NCI-H82 (cell line): ENCODE measurements around the gene SBK1.
"Not testable (repeated sequence)": the region's sequence is repeated elsewhere in the genome, so short reads cannot be mapped to it uniquely, and the experiment has no call there.

ENCODE experiments used
- DNase-seq: peaks from one replicate; lab custom pipeline; 2025; lab: John Stamatoyannopoulos, UW

Gene SBK1

DNA sequence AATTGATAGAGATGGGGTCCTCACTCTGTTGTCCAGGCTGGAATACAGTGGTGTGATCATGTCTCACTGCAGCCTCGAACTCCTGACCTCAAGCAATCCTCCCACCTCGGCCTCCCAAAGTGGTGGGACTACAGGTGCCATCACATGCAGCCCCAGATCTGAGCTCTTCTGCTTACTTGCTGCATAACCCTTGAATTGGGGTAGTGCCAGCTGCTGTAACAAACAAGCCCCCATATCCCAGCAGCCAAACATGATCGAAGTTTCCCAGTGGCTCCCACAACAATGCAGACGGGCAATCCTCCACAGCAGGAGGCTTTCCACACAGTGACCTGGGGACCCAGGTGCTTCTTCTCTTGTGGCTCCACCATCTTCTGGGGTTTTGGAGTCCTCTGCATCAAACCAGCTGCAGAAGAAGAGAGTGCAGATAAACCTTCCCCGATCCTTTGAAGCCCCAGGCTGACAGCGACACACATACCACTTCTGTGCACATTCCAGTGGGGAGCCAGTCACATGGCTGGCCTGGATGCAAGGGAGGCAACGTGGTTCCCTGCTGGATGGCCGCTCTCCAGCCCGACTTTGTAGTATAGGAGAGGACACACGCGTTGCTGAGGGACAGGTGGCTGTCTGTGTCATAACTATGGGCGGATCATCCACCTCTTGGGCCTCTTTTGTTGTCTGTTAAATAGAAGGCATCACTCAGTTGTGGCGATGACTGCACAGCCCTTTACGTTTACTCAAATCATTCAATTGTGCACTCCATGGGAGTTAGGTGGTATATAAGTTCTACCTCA lies 16.7 kb downstream of the SBK1 start:
- no peak for DNase-seq

DNA sequence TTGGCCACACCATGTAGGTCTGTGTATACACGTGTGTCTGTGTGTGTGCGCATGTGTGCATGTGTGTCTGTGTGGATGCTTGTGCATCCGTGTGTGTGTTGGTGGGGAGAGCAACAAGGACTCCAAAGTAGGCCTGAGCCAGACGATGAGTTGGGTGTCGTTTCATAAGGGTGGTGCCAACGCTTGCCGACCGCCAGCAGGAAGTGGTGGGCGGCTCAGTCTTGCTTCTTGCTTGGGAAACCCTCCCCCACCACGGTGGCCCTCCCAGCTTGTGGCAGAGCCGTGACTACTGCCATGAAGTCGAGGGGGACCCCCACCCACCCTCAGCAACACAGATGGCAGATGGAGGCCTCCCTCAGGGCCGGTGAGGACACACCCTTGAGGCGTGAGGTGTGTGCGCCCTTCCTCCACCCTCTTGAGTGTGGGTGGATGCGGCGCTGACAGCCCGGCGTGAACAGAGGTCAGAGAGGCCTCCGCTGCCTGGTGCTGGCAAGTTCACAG lies 17.5 kb downstream of the SBK1 start:
- no peak for DNase-seq

DNA sequence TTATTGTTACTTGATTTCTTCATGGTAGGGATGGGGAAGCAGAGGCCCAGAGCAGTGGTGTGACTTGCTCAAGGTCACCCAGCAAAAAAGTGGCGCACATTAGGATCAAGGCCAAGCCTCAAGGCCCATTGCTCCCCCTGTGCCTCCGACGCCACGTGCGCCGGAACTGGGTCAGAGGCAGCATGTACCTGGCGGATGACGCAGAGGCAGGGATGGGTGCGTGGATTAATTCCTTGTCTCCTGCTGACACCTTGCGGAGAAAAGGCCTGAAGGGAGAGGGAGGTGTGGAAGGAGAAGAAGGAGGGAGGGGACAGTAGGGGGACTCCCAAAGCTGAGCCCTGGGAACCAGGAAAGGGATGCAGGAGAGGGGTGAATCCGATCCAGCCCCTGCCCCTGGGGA lies 18.5 kb downstream of the SBK1 start:
- no peak for DNase-seq

DNA sequence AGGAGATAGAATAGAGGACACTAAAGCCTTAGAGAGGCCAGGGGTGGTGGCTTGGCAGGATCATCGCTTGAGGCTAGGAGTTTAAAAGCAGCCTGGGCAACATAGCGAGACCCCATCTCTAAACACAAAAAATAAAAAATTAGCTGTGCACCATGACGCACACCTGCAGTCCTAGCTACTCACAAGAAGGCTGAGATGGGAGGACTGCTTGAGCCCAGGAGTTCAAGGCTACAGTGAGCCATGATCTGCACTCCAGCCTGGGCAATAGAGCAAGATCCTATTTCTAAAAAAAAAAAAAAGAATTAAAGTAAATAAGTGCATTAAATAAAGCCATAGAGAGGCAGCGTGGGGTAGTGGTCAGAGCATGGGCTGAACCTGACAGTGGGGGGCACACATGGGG lies 19.1 kb downstream of the SBK1 start:
- DNase-seq, result no peak

DNA sequence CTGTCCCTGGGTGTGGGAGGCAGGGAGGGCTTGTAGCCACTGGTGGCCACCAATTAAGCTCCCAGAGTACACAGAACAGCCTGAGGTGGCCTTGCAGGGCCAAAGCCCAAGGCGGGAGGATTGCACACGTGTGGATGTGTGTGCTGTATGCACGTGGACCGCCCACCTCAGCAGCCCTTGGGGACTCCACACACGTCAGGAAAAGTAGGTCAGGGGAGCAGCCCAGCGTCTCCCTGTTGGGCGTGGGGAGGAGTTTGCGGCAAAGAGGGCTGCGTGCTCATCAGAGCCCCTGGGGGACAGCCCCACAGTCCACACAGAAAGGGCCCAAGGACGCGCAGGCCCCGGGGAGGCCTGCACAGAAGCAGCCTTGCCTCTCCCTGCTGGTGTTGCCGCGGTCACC lies 19.6 kb downstream of the SBK1 start:
- DNase-seq, result no peak

DNA sequence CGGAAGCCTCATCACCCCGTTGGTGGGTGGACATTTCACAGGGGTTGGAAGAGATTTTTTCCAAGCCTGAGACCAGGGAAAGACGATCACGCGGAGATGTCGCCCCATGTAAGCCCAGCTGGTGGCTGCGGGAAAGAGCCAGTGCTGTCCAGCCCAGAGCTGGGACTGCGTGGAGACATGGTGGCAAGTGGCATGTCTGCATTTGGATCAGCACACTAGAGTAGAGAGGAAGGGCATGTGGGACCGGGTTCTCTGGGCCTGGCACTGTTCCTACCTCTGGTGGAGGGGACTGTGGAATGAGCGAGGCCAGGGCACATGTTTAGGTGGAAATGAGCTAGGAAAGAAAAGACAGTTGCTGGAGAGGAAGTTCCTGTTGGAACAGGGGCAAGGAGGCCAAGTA lies 20.0 kb downstream of the SBK1 start:
- no peak for DNase-seq

DNA sequence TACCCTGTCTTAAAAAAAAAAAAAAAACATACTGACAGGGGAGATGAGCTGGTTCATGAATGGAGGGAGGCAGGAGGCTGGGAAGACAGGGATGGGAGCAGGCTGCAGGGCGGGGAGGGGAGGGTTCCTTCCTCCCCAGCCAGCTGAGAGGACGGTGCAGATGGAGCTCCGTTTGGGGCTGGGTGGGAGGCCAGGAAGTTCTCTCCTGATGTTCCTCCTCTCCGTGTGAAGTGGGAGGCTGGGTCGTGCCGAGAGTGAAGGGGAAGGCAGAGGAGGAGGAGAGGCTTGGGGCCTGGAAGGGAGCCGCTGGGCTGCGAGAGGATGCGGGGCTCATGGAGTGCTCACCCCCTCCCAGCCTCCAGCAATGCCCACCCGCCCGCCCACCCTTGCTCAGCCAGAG lies 21.3 kb downstream of the SBK1 start:
- DNase-seq, result no peak

DNA sequence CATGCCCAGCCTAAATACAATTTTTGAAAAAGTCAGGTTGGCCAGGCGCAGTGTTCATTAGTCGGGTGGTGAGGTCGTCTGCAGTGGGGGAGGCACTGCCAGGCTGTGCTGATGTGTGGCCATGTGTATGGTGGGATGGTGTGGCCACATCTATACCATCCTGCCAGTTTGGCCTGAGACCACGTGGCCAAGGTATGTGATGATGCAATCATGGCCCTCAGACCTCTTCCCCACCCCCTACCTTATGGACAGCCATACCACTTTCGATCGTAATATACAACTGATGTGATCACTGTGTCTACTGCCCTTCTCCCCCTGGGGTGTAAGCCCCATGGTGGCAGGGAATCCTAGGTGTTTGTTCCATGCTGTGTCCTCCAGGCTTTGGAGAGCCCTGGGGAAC lies 23.7 kb downstream of the SBK1 start:
- DNase-seq, result no peak

DNA sequence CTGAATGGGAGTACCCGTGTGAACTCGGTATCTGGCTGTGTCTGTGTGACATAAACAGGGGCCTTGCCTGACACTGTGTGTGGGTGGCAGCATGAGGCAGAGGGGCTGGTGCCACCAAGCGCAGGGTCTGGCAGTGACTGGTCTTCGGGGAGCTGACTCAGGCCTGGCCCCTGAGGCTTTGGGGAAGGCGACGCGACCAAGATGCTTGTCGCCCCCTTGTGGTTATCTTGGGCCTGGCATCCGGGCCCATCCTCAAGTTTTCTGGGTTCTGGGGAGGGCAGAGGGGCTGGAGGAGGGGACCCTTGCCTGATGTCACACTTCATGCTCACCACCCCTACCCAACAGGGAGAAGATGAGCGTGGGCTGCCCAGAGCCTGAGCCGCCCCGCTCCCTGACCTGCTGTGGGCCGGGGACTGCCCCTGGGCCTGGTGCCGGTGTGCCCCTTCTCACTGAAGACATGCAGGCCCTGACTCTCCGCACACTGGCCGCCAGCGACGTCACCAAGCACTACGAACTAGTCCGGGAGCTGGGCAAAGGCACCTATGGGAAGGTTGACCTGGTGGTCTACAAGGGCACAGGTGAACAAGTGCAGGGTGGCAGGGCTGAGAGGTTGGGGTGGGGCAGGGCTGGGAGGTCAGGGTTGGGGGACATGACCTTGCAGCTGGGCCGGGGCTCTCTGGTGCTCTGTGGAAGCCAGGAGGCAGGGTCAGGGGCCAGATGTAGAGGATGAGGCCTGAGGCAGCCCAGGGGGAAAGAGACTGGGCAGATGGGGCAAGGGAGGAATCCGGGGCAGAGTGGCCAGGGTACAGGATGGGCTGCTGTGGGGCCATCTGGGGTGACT lies 24.9 kb downstream of the SBK1 start:
- peak; percentile 73 for DNase-seq

DNA sequence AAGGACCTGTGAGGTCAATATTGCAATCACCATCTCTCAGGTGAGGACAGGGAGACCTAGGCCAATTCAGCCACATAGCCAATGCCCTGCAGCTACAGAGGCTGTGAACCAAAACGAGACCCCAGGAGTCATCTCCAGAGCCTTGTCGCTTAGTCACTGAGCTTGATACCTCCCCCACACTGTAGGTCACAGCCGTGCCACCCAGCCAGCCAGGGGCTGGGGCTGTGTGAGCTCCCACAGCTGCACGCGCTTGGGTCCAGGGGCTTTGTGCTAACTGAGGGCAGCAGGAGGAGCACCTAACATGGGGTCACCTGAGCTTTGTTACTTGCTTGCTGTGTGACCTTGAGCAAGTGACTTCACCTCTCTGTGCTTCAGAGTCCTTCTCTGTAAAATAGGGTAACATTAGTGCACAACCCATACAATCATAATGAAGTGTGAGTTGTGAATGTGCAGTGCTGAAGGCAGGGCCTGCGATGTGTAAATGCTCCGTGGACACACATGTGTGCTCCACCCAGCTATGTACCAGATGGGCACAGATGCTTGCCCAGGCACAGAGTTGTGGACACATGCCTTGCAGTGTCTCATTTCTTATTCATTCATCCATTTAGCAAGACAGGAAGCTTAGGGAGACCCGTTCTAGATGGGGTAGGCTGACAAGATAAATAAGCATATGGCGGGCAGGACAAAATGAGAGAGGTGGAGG lies 25.9 kb downstream of the SBK1 start:
- DNase-seq, result no peak

DNA sequence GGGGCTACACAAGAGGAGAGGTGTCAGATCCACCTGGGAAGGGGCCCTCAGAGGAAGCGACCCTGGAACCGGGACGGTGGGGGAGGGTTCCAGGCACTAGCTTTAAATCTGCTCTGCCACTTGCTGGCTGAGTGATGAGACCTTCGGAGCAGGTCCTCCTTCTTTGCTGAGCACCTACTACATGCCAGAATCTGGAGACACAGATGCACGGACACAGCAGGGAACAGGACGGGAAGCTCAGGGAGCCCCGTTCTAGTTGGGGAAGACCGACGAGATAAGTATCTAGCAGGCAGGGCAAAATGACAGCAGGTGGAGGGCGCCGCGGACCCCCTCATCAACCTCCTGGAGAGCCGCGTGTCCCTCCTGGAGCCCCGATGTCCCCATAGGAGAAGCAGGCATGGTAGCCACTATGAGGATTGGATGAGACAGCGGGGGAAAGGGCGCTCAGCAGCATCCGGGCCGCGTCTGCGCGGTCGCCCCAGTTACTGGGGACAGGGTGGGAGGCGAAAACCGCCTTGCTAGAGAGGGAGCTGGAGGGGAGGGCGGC lies 27.2 kb downstream of the SBK1 start:
- no peak for DNase-seq

DNA sequence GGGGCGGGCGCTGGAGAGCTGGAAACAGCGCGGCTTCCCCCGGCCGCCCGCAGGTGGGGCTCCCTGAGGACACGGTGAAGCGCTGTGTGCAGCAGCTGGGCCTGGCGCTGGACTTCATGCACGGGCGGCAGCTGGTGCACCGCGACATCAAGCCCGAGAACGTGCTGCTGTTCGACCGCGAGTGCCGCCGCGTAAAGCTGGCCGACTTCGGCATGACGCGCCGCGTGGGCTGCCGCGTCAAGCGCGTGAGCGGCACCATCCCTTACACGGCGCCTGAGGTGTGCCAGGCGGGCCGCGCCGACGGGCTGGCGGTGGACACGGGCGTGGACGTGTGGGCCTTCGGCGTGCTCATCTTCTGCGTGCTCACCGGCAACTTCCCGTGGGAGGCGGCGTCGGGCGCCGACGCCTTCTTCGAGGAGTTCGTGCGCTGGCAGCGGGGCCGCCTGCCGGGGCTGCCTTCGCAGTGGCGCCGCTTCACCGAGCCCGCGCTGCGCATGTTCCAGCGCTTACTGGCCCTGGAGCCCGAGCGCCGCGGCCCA lies 27.8 kb downstream of the SBK1 start:
- DNase-seq, result no peak

DNA sequence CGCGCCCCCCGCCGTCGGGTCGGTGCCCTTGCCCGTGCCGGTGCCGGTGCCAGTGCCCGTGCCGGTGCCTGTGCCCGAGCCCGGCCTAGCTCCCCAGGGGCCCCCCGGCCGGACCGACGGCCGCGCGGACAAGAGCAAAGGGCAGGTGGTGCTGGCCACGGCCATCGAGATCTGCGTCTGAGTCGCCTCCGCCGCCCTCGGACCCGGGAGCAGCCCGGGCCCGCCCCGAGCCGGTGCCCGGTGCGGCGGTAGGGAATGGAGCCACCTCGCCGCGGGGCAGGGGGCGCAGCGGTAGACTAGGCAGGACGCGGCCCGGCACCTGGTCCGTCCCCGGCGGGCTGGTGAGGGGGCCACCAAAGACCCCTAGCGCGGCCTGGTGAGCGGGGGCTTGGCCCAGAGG lies 28.4 kb downstream of the SBK1 start:
- no peak for DNase-seq

DNA sequence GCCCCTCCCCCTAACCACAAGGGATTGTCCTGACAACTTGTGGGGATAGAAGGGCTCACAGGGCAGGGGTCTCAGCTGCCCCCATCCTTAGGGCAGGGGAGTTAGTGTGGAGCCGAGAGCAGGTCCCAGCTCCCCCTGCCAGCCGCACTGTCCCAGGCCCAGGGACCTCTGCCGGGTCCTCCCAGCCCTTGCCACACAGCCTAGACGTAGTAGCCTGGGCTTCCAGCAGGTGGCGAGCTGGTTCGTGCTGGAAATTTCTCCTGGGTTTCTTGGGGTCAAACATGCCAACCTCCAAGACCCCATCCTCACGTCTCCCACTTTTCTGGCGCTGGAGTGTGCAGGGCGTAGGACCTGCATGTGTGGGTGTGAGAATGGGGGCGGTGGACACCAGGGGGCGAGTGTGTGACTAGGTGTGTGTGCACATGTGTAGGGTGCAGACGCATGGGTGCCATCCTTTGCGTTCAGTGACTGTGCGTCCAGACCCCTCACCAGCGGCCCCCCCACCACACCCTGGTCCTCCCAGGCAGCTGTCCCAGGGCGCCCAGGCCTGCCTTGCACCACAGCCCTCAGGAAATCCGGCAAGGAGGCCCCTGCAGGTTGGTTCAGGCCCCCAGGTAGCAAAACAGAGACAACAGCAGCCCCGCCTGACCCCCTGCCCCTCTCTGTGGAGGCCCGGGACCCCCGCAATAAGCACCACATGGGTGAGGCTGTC lies 29.5 kb downstream of the SBK1 start:
- DNase-seq, result peak; percentile 45

DNA sequence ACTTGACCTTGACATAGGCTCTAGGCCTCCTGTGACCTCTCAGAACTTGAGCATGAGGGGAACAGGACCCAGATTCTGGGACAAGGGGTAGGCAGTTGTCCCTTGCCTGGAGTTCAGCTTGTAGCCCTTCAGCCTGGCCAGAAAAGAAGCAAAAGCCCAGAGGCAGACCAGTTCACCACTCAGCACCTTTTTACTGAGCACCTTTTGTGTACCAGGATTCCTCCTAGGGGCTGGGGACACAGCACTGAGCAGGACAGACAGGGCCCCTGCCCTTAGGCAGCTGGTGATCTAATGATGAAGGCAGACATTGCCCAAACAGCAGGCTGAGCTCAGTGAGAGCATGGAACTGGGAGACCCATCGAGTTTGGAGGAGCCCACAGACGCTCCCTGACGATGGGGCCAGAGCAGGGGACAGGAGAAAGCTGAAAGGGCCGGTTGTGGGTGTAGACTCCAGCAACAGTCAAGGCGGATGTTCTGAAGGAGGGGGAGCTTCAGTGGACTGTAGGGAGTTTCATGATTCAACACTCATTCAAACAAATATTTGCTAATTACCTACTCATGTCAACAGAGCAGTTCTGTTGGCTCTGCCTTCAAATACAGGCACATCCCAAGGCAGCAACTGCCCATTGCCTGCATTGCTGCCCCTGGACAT lies 32.0 kb downstream of the SBK1 start:
- no peak for DNase-seq

DNA sequence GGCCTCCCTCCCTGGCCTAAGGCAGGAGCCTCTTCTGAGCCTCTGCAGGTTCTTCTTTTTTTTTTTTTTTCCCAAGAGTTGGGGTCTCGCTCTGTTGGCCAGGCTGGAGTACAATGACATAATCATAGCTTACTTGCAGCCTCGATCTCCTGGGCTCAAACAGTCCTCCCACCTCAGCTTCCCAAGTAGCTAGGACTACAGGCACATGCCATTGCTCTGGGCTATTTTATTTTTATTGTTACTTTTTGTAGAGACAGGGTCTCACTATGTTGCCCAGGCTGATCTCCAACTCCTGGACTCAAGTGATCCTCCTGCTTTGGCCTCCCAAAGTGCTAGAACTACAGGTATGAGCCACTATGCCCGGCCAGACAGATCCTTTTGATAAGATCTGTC lies 32.6 kb downstream of the SBK1 start:
- DNase-seq, result no peak

DNA sequence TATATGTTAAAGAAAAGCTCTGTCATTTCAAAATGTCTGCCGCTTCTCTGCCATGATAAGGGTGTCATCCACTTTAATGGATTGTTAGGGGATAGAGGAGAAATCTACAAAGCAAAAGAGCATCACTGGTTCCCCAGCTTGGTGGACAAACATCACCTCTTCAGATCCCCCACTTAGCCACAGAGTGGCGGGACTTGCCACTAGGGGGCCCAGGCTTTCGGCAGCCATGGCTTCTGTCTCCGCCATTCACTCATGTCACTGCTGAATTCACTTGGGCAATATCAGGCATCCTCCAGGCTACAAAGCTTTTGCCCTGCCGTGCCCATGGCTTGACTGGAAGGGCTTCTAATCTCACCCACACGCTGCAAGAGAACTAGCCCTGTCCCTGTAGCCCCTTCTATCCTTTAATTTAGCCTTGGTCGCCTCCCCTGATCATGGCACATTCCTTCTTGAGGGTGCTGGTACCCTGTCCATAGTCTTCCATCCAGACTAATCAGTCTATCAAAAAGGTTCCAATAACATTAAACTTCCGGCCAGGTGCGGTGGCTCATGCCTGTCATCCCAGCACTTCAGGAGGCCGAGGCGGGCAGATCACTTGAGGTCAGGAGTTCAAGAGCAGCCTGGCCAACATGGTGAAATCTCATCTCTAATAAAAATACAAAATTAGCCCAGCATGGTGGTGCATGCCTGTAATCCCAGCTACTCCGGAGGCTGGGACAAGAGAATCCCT lies 34.7 kb downstream of the SBK1 start:
- DNase-seq, result peak; percentile 76

DNA sequence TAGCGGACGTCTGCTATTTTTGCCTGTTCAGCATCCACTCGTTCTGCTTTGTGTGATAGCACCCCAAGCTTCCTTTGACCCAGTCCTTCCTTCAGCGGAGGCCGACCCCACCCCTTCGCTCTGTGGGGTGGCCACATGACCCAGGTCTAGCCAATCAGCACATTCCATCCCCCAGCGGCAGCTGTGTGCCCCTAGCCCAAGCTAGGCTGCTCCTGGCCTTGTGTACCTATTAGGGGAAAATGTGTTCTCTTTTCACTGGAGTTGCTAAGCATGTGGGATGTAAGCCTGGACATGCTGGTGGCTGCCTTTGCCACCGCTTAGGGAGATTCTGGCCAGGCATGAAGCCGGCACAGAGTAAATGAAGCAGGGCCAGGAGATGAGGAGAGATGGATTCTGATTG lies 37.9 kb downstream of the SBK1 start:
- peak; percentile 79 for DNase-seq

DNA sequence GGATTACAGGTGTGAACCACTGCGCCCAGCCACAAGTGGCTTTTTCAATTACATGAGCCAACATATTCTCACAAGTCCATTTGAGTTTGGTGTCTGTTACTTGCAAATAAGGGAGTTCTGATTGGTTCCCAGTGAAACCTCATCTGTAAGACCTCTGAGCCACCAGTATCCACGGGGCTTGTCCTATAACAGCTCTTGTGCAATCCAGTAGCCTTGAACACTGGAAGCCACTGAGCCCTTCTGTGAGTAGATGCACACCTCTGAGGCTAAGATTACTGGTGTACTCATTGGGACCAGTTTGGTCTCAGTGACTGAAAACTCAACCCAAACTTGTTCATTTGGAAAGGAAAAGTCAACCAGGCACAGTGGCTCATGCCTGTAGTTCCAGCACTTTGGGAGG lies 38.7 kb downstream of the SBK1 start:
- not testable (repeated sequence) for DNase-seq

DNA sequence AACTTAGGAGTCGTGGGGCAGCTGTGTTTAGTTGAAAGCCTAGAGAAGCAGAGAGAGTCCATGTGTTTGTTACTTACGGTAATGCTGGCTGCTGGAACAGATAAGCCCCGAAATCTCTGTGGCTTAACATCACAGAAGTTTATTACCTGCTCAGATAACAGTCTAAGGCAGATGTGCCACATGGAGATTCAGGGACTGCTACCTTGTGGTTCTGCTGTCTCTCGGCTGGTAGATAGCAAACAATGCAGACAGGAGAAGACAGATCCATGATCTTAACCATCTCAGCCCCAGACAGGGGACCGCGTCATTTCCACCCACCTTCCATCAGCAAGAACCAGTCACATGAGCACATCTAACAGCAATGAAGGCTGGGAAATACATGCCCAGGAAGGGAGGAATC lies 40.3 kb downstream of the SBK1 start:
- peak; percentile 15 for DNase-seq
